ENCODE results near the gene LHFPL6.

The LHFPL6 gene

DNA sequence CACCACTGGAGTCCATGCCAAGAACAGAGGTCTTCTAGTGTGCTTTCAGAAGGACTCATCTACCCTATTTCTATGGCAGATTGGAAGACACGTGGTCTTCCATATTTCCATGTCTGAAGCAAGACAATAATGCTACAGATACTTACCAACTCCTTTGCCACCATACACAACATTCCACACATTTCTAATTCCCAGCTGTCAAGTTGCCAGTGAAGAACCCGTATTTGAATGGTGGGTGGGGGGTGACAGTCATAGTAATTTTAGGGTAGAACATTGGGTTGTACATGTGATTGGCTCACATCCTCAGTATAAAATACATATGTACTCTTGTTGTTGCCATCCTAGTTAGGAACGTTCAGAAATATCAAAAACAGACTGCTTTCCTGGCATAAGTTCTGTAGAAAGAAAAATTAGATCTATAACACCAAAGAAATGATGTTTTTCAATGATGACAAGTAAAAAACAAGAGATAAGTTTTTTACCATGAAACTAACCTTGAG, 69.3 kb downstream of the LHFPL6 start:
- CTCF ChIA-PET = no interaction called here
- POLR2A ChIA-PET = no interaction called here
- no peak for TF ChIP-seq HDGF (IDR thresholded peaks at IDR 0.05; ENCODE audit: borderline replicate concordance)
- TF ChIP-seq, protein P1, sequence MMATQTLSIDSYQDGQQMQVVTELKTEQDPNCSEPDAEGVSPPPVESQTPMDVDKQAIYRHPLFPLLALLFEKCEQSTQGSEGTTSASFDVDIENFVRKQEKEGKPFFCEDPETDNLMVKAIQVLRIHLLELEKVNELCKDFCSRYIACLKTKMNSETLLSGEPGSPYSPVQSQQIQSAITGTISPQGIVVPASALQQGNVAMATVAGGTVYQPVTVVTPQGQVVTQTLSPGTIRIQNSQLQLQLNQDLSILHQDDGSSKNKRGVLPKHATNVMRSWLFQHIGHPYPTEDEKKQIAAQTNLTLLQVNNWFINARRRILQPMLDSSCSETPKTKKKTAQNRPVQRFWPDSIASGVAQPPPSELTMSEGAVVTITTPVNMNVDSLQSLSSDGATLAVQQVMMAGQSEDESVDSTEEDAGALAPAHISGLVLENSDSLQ (IDR thresholded peaks at IDR 0.05) = no peak
- TF ChIP-seq LEF1 (IDR thresholded peaks at IDR 0.05; ENCODE audit: borderline replicate concordance) = no peak
- no peak for TF ChIP-seq ZNF384 (IDR thresholded peaks at IDR 0.05)
- TF ChIP-seq BHLHE40 (IDR thresholded peaks at IDR 0.05; ENCODE audit: borderline replicate concordance) = no peak
- no peak for DNase-seq (ENCODE audit: extremely low spot score)

DNA sequence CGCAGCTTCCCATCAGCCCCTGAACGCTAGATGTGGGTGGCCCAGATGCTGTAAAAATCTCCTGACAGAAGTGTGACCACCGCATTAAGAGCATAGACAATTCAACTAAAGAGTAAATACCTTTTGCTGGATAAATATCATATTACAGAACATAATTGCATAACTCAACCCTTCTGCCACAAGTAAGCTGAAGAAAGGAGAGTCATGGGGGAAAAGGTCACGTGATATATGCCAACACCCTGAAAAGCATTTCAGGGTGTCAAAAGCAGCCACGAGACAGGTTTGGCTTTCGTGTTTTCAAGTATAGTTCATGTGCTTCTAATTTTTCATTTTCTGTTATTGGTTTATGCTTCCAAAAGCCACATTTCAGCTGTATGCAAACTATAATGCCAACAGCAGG, 71.3 kb downstream of the LHFPL6 start:
- ChIA-PET POLR2A (no interaction called here), CTCF (no interaction called here)
- TF ChIP-seq SUZ12 (IDR thresholded peaks at IDR 0.05) (no peak), TARDBP (IDR thresholded peaks at IDR 0.05) (no peak), LEF1 (IDR thresholded peaks at IDR 0.05; ENCODE audit: borderline replicate concordance) (no peak), L3MBTL2 (conservative IDR thresholded peaks at IDR 0.05) (no peak), BHLHE40 (IDR thresholded peaks at IDR 0.05; ENCODE audit: borderline replicate concordance) (no peak), HDGF (IDR thresholded peaks at IDR 0.05; ENCODE audit: borderline replicate concordance) (no peak), FOXA1 (IDR thresholded peaks at IDR 0.05) (no peak), CTBP1 (IDR thresholded peaks at IDR 0.05; ENCODE audit: borderline replicate concordance) (no peak), FOXK2 (IDR thresholded peaks at IDR 0.05) (no peak), ELF4 (IDR thresholded peaks at IDR 0.05) (no peak), SP1 (IDR thresholded peaks at IDR 0.05) (no peak), ZNF384 (IDR thresholded peaks at IDR 0.05) (no peak), NFRKB (IDR thresholded peaks at IDR 0.05) (no peak), ARNT (IDR thresholded peaks at IDR 0.05) (no peak), FOXM1 (IDR thresholded peaks at IDR 0.05; ENCODE audit: borderline replicate concordance) (no peak)
- TF ChIP-seq, protein P1 (IDR thresholded peaks at IDR 0.05) = no peak
- no peak for DNase-seq (ENCODE audit: extremely low spot score)

DNA sequence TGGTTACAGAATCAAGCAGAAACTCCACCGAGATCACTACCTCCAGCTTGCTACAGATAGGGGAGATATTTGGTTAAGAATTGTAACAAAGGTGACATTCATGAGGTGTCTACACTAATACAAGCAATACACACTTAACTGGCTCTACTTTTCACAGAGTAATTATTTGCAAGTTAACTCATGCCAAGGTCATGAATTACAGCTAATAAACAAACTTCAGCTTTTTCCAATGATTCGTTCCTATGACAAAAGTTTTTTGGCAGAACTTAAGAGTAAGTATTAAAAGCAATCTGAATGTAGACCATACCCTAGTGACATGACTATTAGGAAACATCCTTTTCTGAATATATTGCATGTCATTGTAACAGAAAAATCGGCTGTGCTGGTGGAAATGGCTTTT, 72.1 kb downstream of the LHFPL6 start:
- ChIA-PET CTCF (no interaction called here), POLR2A (no interaction called here)
- TF ChIP-seq FOXM1 (IDR thresholded peaks at IDR 0.05; ENCODE audit: borderline replicate concordance) (no peak), SUZ12 (IDR thresholded peaks at IDR 0.05) (no peak), FOXK2 (IDR thresholded peaks at IDR 0.05) (no peak), ARNT (IDR thresholded peaks at IDR 0.05) (no peak), ELF4 (IDR thresholded peaks at IDR 0.05) (no peak), HDGF (IDR thresholded peaks at IDR 0.05; ENCODE audit: borderline replicate concordance) (no peak), FOXA1 (IDR thresholded peaks at IDR 0.05) (no peak), LEF1 (IDR thresholded peaks at IDR 0.05; ENCODE audit: borderline replicate concordance) (no peak), ZNF384 (IDR thresholded peaks at IDR 0.05) (no peak), NFRKB (IDR thresholded peaks at IDR 0.05) (no peak), TARDBP (IDR thresholded peaks at IDR 0.05) (no peak), SP1 (IDR thresholded peaks at IDR 0.05) (no peak), L3MBTL2 (conservative IDR thresholded peaks at IDR 0.05) (no peak), CTBP1 (IDR thresholded peaks at IDR 0.05; ENCODE audit: borderline replicate concordance) (no peak), BHLHE40 (IDR thresholded peaks at IDR 0.05; ENCODE audit: borderline replicate concordance) (no peak)
- TF ChIP-seq, protein P1 (IDR thresholded peaks at IDR 0.05) = no peak
- DNase-seq (ENCODE audit: extremely low spot score) = no peak

DNA sequence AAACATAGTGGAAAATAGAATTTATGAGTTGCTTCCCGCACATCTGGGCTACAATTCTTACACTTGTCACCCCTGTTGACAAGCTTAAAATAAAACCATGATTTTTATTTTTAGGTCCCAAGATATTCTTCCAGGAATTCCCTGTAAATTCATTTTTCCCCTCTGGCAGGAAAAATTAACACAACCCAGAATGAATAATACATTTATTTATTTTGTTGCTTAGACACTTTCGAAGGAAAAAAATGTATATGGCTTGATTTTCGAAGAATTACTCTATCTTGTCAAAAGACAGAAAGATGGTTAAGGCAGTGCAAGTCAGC, 74.4 kb downstream of the LHFPL6 start:
- POLR2A ChIA-PET = no interaction called here

DNA sequence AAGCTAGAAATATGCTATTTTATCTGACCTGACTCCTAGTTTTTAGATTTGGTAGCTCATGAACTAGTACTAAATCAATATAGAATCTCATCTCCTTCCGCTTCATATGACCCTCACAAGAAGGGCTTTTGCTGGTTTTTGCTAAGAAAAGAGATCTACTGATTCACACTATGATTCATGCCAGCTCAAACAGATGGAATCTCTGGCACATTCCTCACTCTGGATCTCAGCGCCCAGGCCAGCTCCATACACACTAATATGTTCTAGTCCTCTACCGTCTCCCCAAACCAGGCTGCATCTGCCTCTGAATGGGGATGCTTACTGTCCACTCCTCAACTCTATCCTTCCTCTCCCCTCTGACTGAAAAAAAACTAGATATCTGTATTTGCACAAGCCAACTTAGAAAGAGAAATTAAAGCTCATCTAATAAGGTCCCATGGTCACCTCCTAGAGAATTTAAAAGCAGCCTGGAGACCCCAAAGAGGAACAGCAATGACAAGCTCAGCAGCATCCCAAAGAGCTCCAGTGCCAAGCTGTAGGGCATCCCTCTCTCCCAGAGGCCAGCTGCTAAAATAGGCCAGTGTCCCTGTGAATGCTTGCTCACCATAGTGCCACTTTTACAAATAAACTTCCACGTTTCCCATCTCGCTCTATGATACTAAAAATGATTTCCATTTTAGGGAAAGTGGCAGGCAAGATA, 74.9 kb downstream of the LHFPL6 start:
- TF ChIP-seq NFRKB (IDR thresholded peaks at IDR 0.05) (no peak), SP1 (IDR thresholded peaks at IDR 0.05) (no peak), FOXK2 (IDR thresholded peaks at IDR 0.05) (no peak), FOXM1 (IDR thresholded peaks at IDR 0.05; ENCODE audit: borderline replicate concordance) (no peak), L3MBTL2 (conservative IDR thresholded peaks at IDR 0.05) (no peak), FOXA1 (IDR thresholded peaks at IDR 0.05) (no peak), ZNF384 (IDR thresholded peaks at IDR 0.05) (no peak), HDGF (IDR thresholded peaks at IDR 0.05; ENCODE audit: borderline replicate concordance) (no peak), SUZ12 (IDR thresholded peaks at IDR 0.05) (no peak), ARNT (IDR thresholded peaks at IDR 0.05) (no peak), CTBP1 (IDR thresholded peaks at IDR 0.05; ENCODE audit: borderline replicate concordance) (no peak), TARDBP (IDR thresholded peaks at IDR 0.05) (no peak), LEF1 (IDR thresholded peaks at IDR 0.05; ENCODE audit: borderline replicate concordance) (no peak)
- TF ChIP-seq, protein P1 (IDR thresholded peaks at IDR 0.05) = no peak
- DNase-seq (ENCODE audit: extremely low spot score) = no peak
- ChIA-PET CTCF (interaction anchor here (0.7 kb wide), 1 partner anchor 51 kb away, joined by 3 read pairs; no protein-coding TSS in a partner anchor), POLR2A (no interaction called here)

More for the DNA sequence above, 74.4 kb downstream of the LHFPL6 start:
- CTCF ChIA-PET = no interaction called here
- no peak for DNase-seq (ENCODE audit: extremely low spot score)
- no peak for TF ChIP-seq HDGF (IDR thresholded peaks at IDR 0.05; ENCODE audit: borderline replicate concordance)

DNA sequence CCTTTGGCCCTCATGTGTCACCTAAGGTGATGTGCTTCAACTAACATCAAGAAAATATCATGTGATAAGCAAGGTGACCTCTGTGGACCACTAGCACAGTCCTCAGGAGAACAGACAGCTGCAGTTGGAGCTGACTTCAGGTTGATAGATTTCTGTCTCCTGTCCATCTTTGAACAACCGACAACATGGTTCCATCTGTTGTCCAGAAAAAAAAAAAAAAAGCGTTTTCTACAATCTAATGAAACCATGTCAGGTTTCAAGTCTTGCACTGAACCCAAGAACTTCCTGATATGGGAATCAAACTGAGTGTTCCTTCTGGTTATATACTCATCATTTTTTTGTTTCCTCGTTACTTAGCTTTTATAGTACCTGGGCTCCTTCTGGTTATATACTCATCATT, 75.7 kb downstream of the LHFPL6 start:
- ChIA-PET CTCF (no interaction called here), POLR2A (interaction anchor here (0.6 kb wide), 1 partner anchor 39 kb away, joined by 4 read pairs; no protein-coding TSS in a partner anchor)
- no peak for TF ChIP-seq TARDBP (IDR thresholded peaks at IDR 0.05)
- TF ChIP-seq FOXM1 (IDR thresholded peaks at IDR 0.05; ENCODE audit: borderline replicate concordance) = no peak
- no peak for TF ChIP-seq LEF1 (IDR thresholded peaks at IDR 0.05; ENCODE audit: borderline replicate concordance)
- TF ChIP-seq, protein P1 (IDR thresholded peaks at IDR 0.05) = no peak
- TF ChIP-seq L3MBTL2 (conservative IDR thresholded peaks at IDR 0.05) = no peak
- no peak for TF ChIP-seq FOXK2 (IDR thresholded peaks at IDR 0.05)
- TF ChIP-seq BHLHE40 (IDR thresholded peaks at IDR 0.05; ENCODE audit: borderline replicate concordance) = no peak
- TF ChIP-seq HDGF (IDR thresholded peaks at IDR 0.05; ENCODE audit: borderline replicate concordance) = no peak
- no peak for TF ChIP-seq CTBP1 (IDR thresholded peaks at IDR 0.05; ENCODE audit: borderline replicate concordance)
- TF ChIP-seq FOXA1 (IDR thresholded peaks at IDR 0.05) = no peak
- TF ChIP-seq ELF4 (IDR thresholded peaks at IDR 0.05) = no peak

More for the DNA sequence above, 75.7 kb downstream of the LHFPL6 start:
- DNase-seq (ENCODE audit: extremely low spot score) = no peak

All from HEK293T (cell line).